Measurements from ENCODE around the gene ITM2C. TPM values are rescaled to one million over a fixed set of nuclear protein-coding genes. Genes with fewer than 3 reads are reported as not detected.

Gene ITM2C
- total and polyA plus RNA-seq, 2 of the 8 experiments (the other 6 are each of a cell fraction or from before 2014, with no cell fraction given), result 362 to 742 TPM

GRCh38 chr2:230872151-230872967 lies 7.6 kb downstream of the ITM2C start:
- CTCF ChIA-PET (ENCODE audit: partially characterized antibody), result interaction anchor here (0.7 to 10.1 kb wide), 13 partner anchors 9 to 131 kb away, joined by 3 to 86 read pairs (median 4); no protein-coding TSS in a partner anchor
- POLR2A ChIA-PET (ENCODE audit: partially characterized antibody), result interaction anchor here (1.0 to 6.6 kb wide), 7 partner anchors 8 to 112 kb away, joined by 5 to 32 read pairs (median 7); partner anchors contain the start of gene ITM2C

More at GRCh38 chr2:230872151-230872967, 7.6 kb downstream of the ITM2C start:
- H3K14ac ChIP-seq (ENCODE audit: insufficient read length), result no peak overlapping the region
- H3K56ac ChIP-seq (replicated peaks; ENCODE audit: insufficient read length, low read depth, low read length), result no peak overlapping the region
- H3K4me3 ChIP-seq (ENCODE audit: extremely low read depth in 1 of 4, insufficient read depth in 2 of 4, low read depth in 3 of 4, low read length in 4 of 4), result no peak overlapping the region
- no peak overlapping the region for H3K23ac ChIP-seq (ENCODE audit: insufficient read length)
- H4K20me1 ChIP-seq (replicated peaks in 1 of 2; ENCODE audit: control insufficient read depth in 1 of 2, insufficient read depth in 2 of 2, low read length in 2 of 2), result peaks cover 7 to 34% of the 10 kb centered on the region in 2 experiments
- H3K9me3 ChIP-seq (ENCODE audit: insufficient read depth in 2 of 2, low read depth in 1 of 2, low read length in 1 of 2), result no peaks in the 10 kb centered on the region
- no peaks in the 10 kb centered on the region for H3K27me3 ChIP-seq (replicated peaks in 1 of 4; ENCODE audit: control insufficient read depth in 3 of 4, extremely low read depth in 1 of 4, insufficient read depth in 3 of 4, low read length in 3 of 4)
- H3K27ac ChIP-seq (ENCODE audit: low read depth, low read length), result peak overlapping the region; percentile 23; the same call in 1 of the 2 replicates
- FAIRE-seq (no peak), DNase-seq (ENCODE audit: low read depth in 1 of 2, low spot score in 2 of 2) (peak in 1 of 2 experiments; percentile 42)
- peaks cover 17 to 43% (median 38%) of the 10 kb centered on the region in 4 experiments for H3K4me1 ChIP-seq (replicated peaks in 1 of 4; ENCODE audit: control insufficient read depth in 3 of 4, insufficient read depth in 4 of 4, low read length in 3 of 4)
- H3K79me2 ChIP-seq (ENCODE audit: control insufficient read depth in 1 of 2, insufficient read depth in 2 of 2, low read length in 2 of 2), result peaks cover 16 to 72% of the 10 kb centered on the region in 2 experiments; a peak in 3 of 4 replicates
- no peak overlapping the region for H2BK12ac ChIP-seq (ENCODE audit: low read depth, low read length)
- no peak overlapping the region for H2BK15ac ChIP-seq (ENCODE audit: low read length)
- H3K18ac ChIP-seq (ENCODE audit: extremely low read depth, low read length), result no peak overlapping the region; the same call in none of the 2 replicates
- TF ChIP-seq POLR2A (IDR thresholded peaks at IDR 0.05; ENCODE audit: control extremely low read depth in 1 of 2, low read depth in 2 of 2, low read length in 2 of 2) (0 out of 3 replicates have a peak, but pooled peaks of 1 of the 2 experiments have one; percentile 11), SP1 (IDR thresholded peaks at IDR 0.05; ENCODE audit: low read depth, low read length) (no peak)
- no peak overlapping the region for H2BK20ac ChIP-seq (ENCODE audit: low read length)
- H3K4me2 ChIP-seq (ENCODE audit: insufficient read depth in 1 of 2, low read depth in 2 of 2, low read length in 2 of 2), result no peak overlapping the region
- H2AFZ ChIP-seq (ENCODE audit: low read length), result no peak overlapping the region
- H4K8ac ChIP-seq (ENCODE audit: extremely low read depth, insufficient read depth, low read length), result no peak overlapping the region
- H3K23me2 ChIP-seq (ENCODE audit: low read depth, low read length), result peaks cover 6% of the 10 kb centered on the region
- H3K4ac ChIP-seq (replicated peaks; ENCODE audit: insufficient read length, low read depth, low read length), result no peak overlapping the region
- no peak overlapping the region for H2BK120ac ChIP-seq (replicated peaks; ENCODE audit: low read depth, low read length)
- no peak overlapping the region for H4K91ac ChIP-seq (replicated peaks; ENCODE audit: insufficient read length, low read length)
- H3K36me3 ChIP-seq (ENCODE audit: control insufficient read depth in 2 of 4, insufficient read depth in 4 of 4, low read length in 3 of 4), result peaks cover 15 to 44% (median 25%) of the 10 kb centered on the region in 4 experiments
- H3K9ac ChIP-seq (replicated peaks in 1 of 4; ENCODE audit: extremely low read depth in 1 of 4, low read depth in 3 of 4, low read length in 3 of 4), result no peak overlapping the region; a peak in 1 of 7 replicates
- H3K79me1 ChIP-seq (ENCODE audit: low read depth, low read length), result peaks cover 36% of the 10 kb centered on the region
- peak overlapping the region; percentile 32; the same call in 1 of the 2 replicates for H2BK5ac ChIP-seq (ENCODE audit: low read depth, low read length)
- WGBS, 2 experiments (ENCODE audit: extremely low coverage in 1 of 2, insufficient coverage in 1 of 2, insufficient read length in 1 of 2, insufficient replicate concordance in 2 of 2, low coverage in 1 of 2, low lambda C conversion rate in 2 of 2, missing lambda C conversion rate in 1 of 2), result 90% methylated on average over 14 of the region's 14 CpGs; no CpG with 5 or more reads in 1 of the 2 experiments
- H4K5ac ChIP-seq (ENCODE audit: insufficient read length, low read depth, low read length), result no peak overlapping the region
- no peak overlapping the region for H2AK5ac ChIP-seq (ENCODE audit: low read depth, low read length)
